Thyroid gland (tissue), 4 donors: ENCODE results near the gene SLC25A10. TPM values are rescaled to one million over a fixed set of nuclear protein-coding genes. Genes with fewer than 3 reads are reported as not detected.
A peak's percentile ranks its signal among the peaks of the same experiment; 100 is the strongest.

Source experiments
- DNase-seq, 2 donors: peaks; one replicate each; pipeline ENCODE4 v3.0.0-alpha.2; 2019
- H3K27ac ChIP-seq, 3 donors: fragments of 200-600 bp; sonication (generic); 1 replicate in 2 of 3; 2 replicates in 1 of 3; pipeline ENCODE4 v1.5.1; 2016 to 2019; ENCODE audit warnings: mild to moderate bottlenecking in 1 of 3, moderate library complexity in 1 of 3
- H3K27me3 ChIP-seq: fragments of 200-600 bp; sonication (generic); one replicate; pipeline ENCODE4 v1.5.1; 2019
- H3K36me3 ChIP-seq, 2 donors: fragments of 200-600 bp; sonication (generic); one replicate each; pipeline ENCODE4 v1.5.1; 2016 to 2019
- H3K4me1 ChIP-seq, 2 donors: fragments of 200-600 bp; sonication (generic); one replicate each; pipeline ENCODE4 v1.5.1; 2017 to 2019
- H3K4me3 ChIP-seq, 3 donors: fragments of 200-600 bp; sonication (generic); replicated peaks in 1 of 3; 1 replicate in 2 of 3; 2 replicates in 1 of 3; pipeline ENCODE4 v1.5.1; 2016; ENCODE audit warnings: mild to moderate bottlenecking in 1 of 3
- H3K9me3 ChIP-seq: fragments of 200-600 bp; sonication (generic); one replicate; pipeline ENCODE4 v1.5.1; 2017
- CTCF ChIP-seq, 6 experiments: fragments of 200-600 bp in 3 of 6; fragments of 450-650 bp in 3 of 6; sonication (generic) in 3 of 6; IDR thresholded peaks; one replicate each; pipeline ENCODE4 v1.5.1; 2016 to 2019; ENCODE audit warnings: antibody characterized with exemption in 6 of 6, mild to moderate bottlenecking in 2 of 6, inconsistent platforms in 1 of 6, moderate library complexity in 1 of 6
- POLR2A ChIP-seq, 2 donors: fragments of 450-650 bp; IDR thresholded peaks; one replicate each; pipeline ENCODE4 v1.6.1; 2017; ENCODE audit warnings: antibody characterized with exemption in 2 of 2, mild to moderate bottlenecking in 2 of 2, moderate library complexity in 1 of 2
- WGBS, 2 donors: methylation state at CpG; one replicate each; pipeline ENCODE4 v1.1.5; 2017; 5-methylcytosine and 5-hydroxymethylcytosine counted together
- intact Hi-C: fragments of 100-400 bp; cut with DNase I; formaldehyde crosslinking; loops from one replicate; pipeline ENCODE4 v1.15.1; 2023
- total RNA-seq, 4 donors: library from RNA; depleted of rRNA; stranded (reverse); fragments of >200 nt; gene quantifications; one replicate each; pipeline ENCODE4 v1.2.3, GENCODE V29; 2016

Gene SLC25A10
- total RNA-seq, 4 donors from 2014 or later: 8.9 to 26.3 (median 20.8) TPM

GRCh38 chr17:81703747-81704654, 8.1 kb upstream of the SLC25A10 start:
- TF ChIP-seq CTCF (IDR thresholded peaks at IDR 0.05) (no peak), POLR2A (IDR thresholded peaks at IDR 0.05) (no peak)
- WGBS, 2 donors: 35 to 47% methylated on average over 11 to 22 of the region's 27 CpGs
- Histone ChIP-seq H3K27me3 (no peaks in the 10 kb centered on the region), H3K4me3 (peak overlapping the region; percentile 83 to 98 (median 90)), H3K27ac (peak overlapping the region; percentile 54 to 82 (median 79)), H3K4me1 (peaks cover 18 to 24% of the 10 kb centered on the region in 2 donors), H3K36me3 (peaks cover 29 to 32% of the 10 kb centered on the region in 2 donors), H3K9me3 (no peaks in the 10 kb centered on the region)
- DNase-seq: no peak
- intact Hi-C loops: no loop called here

- H3K27me3 ChIP-seq: no peaks in the 10 kb centered on the region
- H3K27ac ChIP-seq: no peak overlapping the region
- no peaks in the 10 kb centered on the region for H3K9me3 ChIP-seq
- intact Hi-C loops: no loop called here
- no peak overlapping the region for H3K4me3 ChIP-seq
- no peak for TF ChIP-seq CTCF (IDR thresholded peaks at IDR 0.05)
- peaks cover 22 to 27% of the 10 kb centered on the region in 2 donors for H3K4me1 ChIP-seq
- peaks cover 24% of the 10 kb centered on the region in 2 donors for H3K36me3 ChIP-seq
- 95 to 97% methylated on average over 30 of the region's 30 CpGs for WGBS, 2 donors
- DNase-seq: no peak
Observed at GRCh38 chr17:81705518-81706231, 6.4 kb upstream of the SLC25A10 start.

- Histone ChIP-seq H3K4me3 (no peak overlapping the region), H3K4me1 (peaks cover 27 to 32% of the 10 kb centered on the region in 2 donors), H3K36me3 (peaks cover 19% of the 10 kb centered on the region in 2 donors), H3K27me3 (no peaks in the 10 kb centered on the region), H3K27ac (no peak overlapping the region), H3K9me3 (no peaks in the 10 kb centered on the region)
- WGBS, 2 donors: 87 to 95% methylated on average over 13 to 17 of the region's 17 CpGs
- TF ChIP-seq CTCF (IDR thresholded peaks at IDR 0.05): no peak
- TF ChIP-seq POLR2A (IDR thresholded peaks at IDR 0.05): no peak
- no peak for DNase-seq
- intact Hi-C loops: no loop called here
Observed at GRCh38 chr17:81706232-81706611, 5.9 kb upstream of the SLC25A10 start.

- Histone ChIP-seq H3K27me3 (no peaks in the 10 kb centered on the region), H3K9me3 (no peaks in the 10 kb centered on the region), H3K4me3 (no peak overlapping the region), H3K36me3 (peaks cover 11 to 17% of the 10 kb centered on the region in 2 donors), H3K4me1 (peaks cover 24 to 28% of the 10 kb centered on the region in 2 donors), H3K27ac (no peak overlapping the region)
- no peak for DNase-seq
- intact Hi-C loops: no loop called here
- WGBS, 2 donors: 94 to 95% methylated on average over 34 to 35 of the region's 54 CpGs
- TF ChIP-seq CTCF (IDR thresholded peaks at IDR 0.05) (no peak), POLR2A (IDR thresholded peaks at IDR 0.05) (no peak)
Observed at GRCh38 chr17:81706757-81707624, 5.1 kb upstream of the SLC25A10 start.
